HG03565 (cell line): ENCODE data around the gene DNAJB7.
"Not testable (repeated sequence)": the region's sequence is repeated elsewhere in the genome, so short reads cannot be mapped to it uniquely, and the experiment has no call there.

Experiments used
- ATAC-seq: cut with Tn5 transposase; IDR thresholded peaks from one replicate; pipeline ENCODE4 v1.9.1; 2021; ENCODE audit warnings: mild to moderate bottlenecking, moderate library complexity; ENCODE audit not compliant: unreplicated experiment

Gene DNAJB7

DNA sequence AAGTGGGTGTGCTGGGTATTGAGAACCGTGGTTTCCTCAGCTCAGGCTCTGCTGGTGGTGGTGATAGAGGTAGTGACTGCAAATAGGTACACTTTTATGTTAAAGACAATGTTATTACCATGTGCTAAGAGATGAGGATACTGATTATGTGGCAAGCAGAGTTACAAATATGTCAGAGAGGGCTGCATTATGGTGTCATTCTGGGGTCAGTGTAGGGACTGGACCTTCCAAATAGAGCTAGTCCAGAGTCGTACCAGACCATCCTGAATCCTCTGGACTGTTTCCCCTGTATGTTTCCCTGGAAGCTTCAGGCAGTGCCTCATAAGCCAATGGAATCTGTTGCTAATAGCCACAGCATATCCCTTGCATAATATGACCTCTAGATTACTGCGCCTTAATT, at the start of gene DNAJB7:
Gene DNAJB7 (minus strand): TSS at position 101 of the 400 bp plus-strand sequence. CDS start 119 bp downstream, outside the sequence.
- ATAC-seq, result no peak

DNA sequence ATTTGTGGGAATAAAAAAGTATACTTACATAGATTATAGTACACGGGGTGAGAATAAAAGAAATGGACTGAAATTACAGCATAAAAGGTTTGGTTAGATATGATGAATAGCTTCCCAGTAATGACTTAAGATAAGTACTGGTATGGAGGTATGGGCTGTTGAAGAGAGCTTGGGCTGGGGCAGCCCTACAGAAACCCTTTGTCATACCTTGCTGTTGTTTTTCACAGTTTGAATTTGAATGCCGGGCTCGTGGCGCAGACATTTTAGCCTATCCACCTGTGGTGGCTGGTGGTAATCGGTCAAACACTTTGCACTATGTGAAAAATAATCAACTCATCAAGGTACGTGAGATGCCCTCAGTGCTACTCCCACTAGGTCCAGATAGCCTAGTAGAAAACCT, 47.0 kb upstream of the DNAJB7 start:
- no peak for ATAC-seq

DNA sequence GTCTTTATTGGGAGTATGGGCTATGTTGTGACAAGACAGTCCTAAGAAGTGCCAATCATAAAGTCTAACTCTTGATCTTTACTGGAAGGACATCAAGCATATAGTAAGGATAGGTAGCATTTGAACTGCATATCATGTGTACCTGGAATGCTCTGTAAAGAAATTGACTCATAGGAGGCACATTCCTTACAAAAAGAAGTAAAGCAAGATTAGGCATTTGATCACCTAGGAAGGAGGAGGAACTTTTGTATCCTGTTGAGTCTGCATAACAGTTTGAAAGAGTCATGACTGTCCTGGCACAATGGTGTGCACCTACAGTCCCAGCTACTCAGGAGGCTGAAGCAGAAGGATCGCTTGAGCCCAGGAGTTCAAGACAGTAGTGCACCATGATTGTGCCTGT, 42.2 kb upstream of the DNAJB7 start:
- no peak for ATAC-seq

DNA sequence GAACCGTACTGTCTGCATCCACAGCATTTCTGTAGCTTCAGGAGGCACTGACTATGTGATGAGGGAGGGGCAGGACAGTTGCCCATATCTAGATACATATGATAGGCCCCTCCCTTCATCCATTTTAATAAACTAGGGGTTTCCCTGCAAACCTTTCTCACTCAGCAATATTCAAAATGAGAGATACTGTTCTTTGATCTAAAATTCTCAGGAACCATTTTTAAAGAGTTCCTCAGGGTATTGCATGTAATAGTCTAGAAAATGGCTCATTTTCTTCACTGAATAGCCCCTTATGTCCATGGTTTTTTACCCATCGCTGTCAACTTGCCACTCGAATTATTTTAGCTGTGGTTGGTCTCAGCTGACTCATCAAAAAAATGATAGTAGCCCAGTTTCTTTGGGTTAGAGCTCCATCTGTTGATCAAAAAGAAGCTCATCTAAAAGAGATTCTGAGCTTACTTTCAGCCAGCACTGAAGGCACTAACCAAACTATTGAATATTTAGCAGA, 37.0 kb upstream of the DNAJB7 start:
- ATAC-seq, result no peak

DNA sequence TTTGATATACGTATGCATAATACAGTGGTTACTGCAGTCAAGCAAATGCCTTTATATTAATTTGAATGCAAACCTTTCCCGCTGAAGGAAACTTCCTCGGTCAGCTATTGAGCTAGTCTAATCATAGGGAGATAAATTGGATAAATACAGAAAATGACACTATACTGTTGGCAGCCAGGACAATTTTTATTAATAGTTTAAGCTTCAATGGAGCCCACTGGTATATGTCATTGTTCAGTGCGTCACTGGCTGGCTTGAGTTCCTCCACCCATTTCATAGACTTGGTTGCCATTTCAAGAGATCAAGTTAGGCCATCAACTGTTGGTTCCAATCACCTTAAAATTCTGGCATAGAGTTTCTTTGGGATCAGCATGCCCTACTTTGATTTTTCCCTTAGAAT, 32.5 kb upstream of the DNAJB7 start:
- ATAC-seq, result no peak

DNA sequence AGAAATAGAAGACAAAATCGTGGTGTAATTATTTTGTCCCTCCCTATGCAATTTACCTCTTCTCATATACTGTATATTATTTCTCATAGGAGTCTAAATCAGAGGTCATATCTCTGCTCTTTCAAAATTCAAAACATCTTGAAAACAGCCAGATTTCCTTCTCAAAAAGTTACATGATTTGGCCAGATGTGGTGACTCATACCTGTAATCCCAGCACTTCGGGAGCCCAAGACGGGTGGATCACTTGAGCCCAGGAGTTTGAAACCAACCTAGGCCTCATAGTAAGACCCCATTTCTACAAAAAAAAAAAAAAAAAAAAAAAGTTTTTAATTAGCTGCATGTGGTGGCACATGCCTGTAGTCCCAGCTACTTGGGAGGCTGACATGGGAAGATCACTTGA, 29.0 kb upstream of the DNAJB7 start:
- no peak for ATAC-seq

DNA sequence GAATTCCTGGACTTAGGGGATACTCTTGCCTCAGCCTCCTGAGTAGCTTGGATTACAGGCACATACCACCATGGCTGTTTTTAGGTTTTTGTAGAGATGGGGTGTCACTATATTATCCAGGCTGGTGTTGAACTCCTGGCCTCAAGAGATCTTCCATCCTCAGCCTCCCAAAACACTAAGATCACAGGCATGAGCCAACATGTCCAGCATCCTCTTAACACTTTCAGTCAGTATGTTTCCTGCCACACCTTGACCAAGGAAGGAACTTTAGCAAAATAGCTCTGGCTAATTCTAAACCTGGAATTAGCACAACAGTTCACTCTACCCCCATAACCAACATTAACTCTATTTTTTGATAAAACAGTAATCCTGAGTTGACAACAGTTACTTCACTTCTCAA, 27.2 kb upstream of the DNAJB7 start:
- no peak for ATAC-seq

DNA sequence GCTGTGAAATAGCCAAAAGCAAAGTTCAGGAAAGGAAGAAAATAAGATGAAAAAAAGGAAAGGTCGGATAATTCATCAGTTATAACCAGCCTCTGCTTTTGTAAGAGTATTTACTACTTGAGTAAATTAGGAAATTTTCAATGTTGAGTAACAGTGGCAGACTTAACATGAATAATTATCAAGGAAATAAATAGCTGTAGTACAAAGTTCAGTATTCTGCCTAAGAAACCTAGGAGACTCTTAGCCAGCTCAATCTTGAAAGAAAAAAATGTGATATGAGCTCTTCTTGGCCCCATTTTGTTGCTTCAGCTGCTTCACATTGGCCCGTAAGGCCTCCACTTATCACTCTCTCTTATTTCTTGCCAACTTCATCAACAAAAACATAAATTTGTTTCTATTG, 17.0 kb upstream of the DNAJB7 start:
- ATAC-seq, result no peak

DNA sequence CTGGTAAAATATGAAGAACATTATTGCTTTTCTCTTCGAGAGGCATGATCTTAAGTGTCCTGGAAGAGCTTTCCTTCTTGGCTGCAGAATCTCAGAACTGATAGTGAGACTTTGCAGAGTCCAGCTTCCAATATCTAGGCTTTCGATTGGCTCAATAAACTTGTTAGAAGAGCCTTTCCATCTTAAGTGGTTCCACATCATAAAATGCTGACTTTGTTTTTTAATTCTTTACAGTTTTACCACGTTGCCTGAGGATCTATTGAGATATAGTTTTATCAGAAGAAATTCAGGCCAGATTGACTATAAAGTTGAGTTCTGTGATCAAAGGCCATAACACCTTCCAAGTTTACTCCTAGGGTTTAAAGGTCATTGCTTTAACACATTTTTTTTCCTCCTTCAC, 15.6 kb upstream of the DNAJB7 start:
- no peak for ATAC-seq

DNA sequence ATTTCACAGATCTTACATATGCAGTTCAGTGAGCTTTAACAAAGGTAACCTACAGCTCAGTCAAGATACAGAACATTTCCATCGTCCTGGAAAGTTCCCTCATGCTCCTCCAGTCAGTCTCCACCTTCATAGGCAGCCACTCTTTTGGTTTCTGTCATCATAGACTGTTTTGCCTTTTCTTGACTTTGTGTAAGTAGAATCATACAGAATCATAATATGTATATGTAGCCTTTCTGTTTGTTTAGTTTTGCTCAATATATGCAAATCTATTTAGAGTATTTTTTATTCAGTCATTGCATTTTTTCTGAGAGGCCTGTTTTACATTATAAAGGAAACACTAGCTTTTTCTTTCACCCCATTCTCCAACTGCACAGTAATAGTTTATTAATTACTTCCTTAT, 15.0 kb upstream of the DNAJB7 start:
- no peak for ATAC-seq

DNA sequence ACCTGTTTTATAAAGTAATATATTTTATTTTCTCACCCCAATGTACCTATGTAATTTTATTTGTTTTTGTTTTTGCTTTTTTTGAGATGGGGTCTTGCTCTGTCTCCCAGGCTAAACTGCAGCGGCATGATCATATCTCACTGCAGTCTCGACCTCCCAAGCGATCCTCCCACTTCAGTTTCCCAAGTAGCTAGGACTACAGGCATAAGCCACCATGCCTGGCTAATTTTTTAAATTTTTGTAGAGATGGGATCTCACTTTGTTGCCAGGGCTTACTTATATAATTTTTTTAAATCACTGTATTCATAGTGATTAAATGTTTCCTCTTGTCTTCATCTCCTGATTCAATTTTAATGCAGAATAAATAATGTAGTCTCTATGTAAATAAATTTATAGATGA, 13.2 kb upstream of the DNAJB7 start:
- no peak for ATAC-seq

DNA sequence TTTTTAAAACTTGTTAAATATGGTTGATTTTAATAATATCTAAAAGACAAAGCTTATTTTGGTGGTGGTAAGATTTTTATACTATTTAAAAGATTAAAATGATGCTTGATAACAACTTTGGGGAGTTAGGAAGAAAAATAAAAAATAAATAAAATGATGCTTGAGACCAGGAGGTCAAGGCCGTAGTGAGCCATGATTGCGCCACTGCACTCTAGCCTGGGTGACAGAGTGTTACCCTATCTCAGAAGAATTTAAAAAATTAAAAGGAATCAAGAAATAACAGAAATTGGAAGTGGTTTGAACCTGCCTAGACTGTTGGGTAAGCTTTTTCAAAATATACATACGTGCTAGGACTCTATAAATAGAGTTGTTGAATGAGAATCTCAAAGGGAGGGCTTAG, 12.1 kb upstream of the DNAJB7 start:
- no peak for ATAC-seq

DNA sequence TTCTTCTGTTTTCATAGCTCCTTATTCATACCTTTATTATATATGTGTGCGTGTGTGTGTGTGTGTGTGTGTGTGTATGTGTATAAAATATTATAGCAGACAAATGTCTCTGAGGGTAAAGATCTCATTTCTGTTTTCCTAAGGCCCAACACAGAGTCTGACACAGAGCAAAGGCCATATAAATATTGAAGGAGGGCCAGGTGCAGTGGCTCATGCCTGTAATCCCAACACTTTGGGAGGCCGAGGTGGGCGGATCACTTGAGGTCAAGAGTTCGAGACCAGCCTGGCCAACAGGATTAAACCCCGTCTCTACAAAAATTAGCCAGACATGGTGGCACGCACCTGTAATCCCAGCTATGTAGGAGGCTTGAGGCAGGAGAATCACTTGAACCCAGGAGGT, 6.5 kb upstream of the DNAJB7 start:
- ATAC-seq, result not testable (repeated sequence)

DNA sequence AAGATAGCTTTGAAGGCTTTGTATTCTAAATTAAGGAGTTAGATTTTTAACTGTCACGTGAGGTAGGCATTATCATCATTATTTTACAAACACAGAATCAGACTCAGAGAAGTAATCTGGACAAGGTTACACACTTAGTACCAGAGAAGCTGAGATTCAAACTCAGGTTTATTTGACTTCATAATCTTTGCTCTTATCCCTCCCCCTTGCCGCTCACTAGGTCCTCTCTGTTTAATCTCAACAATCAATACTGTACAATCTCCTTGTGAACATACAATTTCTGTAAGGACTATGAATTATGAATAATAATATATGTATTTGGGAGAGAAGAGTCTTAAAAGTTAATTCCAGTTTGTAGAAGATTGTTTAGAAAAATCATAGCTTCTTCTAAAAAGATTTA, 5.2 kb upstream of the DNAJB7 start:
- no peak for ATAC-seq

DNA sequence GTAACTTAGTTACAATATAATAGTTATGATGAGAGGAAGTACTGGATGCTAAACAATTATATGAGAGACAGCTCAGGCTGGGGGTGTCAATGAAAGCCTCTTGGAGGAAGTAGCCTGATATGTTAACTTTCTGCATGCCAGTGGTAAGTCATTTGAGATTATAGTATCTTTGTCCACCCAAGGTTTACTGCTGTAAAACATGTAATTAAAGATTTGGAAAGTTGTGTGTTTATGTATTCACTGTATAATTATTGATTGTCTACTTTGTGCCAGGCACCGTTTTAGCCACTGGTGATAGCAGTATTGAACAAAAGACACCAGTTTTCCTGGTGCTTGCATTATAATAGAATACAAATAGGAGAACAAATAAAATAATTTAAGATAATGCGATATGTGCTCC, 624 bp upstream of the DNAJB7 start:
- ATAC-seq, result no peak

DNA sequence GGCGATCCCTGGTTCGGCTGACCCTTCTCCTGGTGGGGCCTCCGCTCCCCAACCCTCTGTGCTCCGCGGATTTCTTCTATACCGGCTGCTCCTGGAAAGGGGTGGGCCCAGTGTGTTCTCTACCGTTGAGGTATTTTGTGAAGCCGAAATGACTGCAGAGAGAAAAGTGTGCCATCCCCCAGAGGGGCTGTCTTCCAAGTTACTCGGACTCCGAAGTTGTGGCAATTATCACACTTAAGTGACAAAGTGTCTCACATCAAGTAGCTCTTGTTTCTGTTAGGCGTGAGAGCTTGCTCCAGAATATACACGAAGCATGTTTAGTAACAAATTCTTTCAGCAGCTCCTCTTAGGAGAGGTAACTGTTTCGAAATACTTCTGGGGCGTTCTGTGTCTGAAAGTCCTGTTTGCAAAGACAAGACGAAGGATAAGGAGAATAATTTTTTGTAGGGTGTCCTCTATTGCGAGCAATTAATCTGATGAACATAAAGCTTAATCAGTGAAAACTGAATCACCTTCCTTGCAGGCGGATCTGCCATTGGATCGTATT, 4.5 kb downstream of the DNAJB7 start:
- no peak for ATAC-seq

DNA sequence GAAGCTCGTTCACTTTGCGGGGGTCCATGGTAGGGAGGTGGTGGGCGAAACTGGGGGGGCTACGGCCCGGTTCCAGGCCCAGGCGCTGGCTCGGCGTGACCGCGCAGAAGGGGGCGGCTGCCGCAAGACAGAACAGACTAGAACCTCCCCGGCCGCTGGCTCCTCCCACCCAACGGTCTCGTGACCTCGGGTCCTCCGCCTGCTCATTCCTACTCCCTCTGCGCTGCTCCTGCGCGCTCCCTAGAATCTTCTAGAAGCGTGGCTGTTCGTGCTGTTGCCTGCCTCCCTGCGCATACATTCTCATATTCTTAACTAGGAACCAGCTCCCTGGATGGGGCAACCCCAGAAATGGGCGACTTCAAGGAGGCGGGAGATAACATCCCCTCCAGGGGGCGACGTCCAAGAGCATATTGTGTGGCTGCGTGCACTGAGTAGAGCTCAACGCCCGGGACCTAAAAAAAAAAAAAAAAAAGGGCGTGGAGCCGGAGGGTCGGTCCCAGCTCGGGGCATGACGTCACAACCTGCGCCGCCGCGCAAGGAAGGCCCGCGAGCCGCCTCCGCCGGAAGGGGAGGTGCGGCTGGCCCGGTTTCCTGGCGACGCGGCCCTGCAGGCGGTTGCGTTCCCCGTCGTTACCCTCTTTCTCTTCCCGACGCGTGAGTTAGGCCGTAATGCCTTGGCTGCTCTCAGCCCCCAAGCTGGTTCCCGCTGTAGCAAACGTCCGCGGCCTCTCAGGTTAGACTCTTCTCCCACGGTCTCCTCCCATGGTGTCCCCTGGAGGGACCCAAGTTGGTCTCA, 5.2 kb downstream of the DNAJB7 start, which contains the start of the genes ST13 and XPNPEP3:
Gene ST13 (minus strand): TSS at position 127 of the 796 bp plus-strand sequence. CDS start 99 bp downstream, at position 28.
Gene XPNPEP3 (plus strand): TSS at position 636 of the 796 bp plus-strand sequence. CDS start 34 bp downstream, at position 670.
- peak; percentile 68 for ATAC-seq

DNA sequence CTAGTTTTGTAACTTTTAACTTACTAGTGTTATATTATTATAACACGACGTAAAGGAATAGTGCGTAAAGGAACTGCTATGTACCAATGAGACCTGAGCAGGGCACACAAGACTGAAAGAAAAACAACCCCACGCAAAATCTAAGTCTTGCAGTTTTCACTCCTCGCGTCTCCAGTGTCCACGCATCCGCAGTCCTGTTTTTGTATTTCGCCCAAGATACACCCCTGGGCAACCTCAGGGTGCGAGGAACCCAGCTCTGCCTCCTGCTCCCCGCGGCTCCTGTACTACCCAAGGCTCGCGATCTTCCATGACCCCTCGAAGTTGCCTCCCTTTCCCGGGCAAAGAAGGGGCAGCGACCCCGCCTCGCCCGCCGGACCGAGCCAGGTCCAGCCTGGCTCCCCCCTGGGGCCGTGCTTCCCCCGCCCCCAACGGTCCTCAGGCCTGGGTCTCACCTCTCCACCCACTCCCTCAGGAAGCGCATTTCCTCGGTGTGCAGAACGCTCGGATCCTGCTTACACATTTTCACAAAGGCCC, 5.9 kb downstream of the DNAJB7 start:
- no peak for ATAC-seq

DNA sequence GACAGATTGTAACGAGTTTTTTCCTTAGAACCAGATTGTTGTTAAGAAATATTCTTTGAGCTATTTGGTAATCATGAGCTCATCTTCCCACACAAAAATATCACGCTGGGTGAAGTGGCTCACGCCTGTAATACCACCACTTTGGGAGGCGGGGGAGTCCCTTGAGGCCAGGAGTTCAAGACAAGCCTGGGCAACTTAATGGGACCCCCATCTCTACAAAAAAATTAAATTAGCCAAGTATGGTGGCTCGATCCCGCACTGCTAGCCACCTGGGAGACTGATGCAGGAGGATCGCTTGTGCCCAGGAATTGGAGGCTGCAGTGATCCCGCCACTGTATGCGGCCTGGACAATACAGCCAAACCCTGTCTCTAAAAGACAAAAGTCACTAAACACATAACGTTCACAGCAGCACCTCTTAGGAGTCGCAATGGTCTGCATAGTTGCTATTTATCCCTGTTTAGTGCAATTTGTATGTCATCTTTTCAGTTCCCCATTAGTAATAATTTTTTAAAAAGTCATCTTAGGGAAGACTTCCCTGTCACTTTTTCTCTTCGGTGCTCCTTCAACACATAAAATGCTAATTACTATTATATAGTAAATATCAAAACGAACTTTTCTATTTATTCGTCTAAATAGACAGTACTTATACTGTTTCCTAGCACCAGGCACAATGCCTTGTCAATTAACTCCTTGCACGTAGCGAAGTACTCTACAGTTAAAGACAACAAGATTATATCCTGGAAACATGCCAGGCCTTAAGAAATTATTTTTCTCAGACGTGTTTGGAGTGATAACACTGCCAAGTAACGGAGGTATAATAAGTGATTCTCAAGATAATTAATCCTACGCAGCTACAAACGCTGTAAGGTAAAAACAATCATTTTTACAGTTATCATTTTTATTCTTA, 6.6 kb downstream of the DNAJB7 start:
- no peak for ATAC-seq

DNA sequence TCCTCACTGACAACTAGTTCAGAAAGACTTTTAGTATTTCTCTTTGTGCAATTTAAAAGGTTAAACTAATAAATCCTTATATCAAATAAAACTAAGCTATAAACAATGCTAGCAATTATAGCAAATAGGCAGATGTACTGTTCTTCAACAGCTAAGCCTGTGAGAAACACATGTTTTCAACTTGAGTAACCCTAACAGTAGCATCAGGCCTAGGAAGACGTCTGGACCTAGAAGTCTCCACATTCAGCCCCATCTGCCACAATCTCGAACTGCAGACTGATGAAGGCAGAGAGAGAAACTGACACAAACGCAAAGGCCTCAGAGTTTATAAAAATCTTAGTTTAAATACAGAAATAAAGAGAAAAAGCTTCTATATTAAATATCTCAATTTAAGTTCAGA, 8.0 kb downstream of the DNAJB7 start:
- ATAC-seq, result no peak

DNA sequence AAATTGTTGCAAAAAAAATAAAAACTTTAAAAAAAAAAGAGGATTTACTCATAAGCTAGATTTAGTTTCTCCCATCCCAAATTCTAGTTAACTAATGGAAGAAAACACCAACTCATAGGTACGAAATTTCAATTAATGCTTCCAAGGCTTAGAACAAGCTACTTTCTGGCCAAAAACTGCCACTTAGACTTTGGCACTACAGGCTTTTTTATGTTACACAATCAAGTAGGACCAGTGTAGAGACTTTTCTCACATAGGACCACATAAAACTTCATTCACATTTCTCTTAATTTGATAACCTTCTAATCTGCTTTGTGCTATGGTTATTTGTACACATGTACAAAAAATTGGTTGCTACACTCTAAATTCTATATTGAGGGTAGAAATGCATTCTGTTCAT, 8.6 kb downstream of the DNAJB7 start:
- no peak for ATAC-seq
